ENCODE results near the gene KLRG1.

- TF ChIP-seq CTCF (IDR thresholded peaks at IDR 0.05 in 2 of 3, conservative IDR thresholded peaks at IDR 0.05 in 1 of 3; ENCODE audit: insufficient read depth in 2 of 3, low read depth in 1 of 3, low read length in 3 of 3) (peak in 2 of 3 experiments; percentile 17 to 53; a peak in 4 of 6 replicates), MAFK (IDR thresholded peaks at IDR 0.05; ENCODE audit: low read length) (no peak), POLR2A (conservative IDR thresholded peaks at IDR 0.05) (no peak), FOXM1 (IDR thresholded peaks at IDR 0.05; ENCODE audit: low read depth) (no peak), FOXM1 (CRISPR knock-in tag; IDR thresholded peaks at IDR 0.05; ENCODE audit: low read depth) (no peak), ZNF282 (CRISPR knock-in tag; IDR thresholded peaks at IDR 0.05) (no peak), RFX7 (CRISPR knock-in tag; IDR thresholded peaks at IDR 0.05) (no peak), MEIS2 (IDR thresholded peaks at IDR 0.05; ENCODE audit: partially characterized antibody) (no peak)
- TF ChIP-seq, protein P1, sequence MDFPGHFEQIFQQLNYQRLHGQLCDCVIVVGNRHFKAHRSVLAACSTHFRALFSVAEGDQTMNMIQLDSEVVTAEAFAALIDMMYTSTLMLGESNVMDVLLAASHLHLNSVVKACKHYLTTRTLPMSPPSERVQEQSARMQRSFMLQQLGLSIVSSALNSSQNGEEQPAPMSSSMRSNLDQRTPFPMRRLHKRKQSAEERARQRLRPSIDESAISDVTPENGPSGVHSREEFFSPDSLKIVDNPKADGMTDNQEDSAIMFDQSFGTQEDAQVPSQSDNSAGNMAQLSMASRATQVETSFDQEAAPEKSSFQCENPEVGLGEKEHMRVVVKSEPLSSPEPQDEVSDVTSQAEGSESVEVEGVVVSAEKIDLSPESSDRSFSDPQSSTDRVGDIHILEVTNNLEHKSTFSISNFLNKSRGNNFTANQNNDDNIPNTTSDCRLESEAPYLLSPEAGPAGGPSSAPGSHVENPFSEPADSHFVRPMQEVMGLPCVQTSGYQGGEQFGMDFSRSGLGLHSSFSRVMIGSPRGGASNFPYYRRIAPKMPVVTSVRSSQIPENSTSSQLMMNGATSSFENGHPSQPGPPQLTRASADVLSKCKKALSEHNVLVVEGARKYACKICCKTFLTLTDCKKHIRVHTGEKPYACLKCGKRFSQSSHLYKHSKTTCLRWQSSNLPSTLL (IDR thresholded peaks at IDR 0.05) = no peak
Observed at GRCh38 chr12:9049520-9050133, 60.3 kb downstream of the KLRG1 start.

Measured in K562 (cell line).